HG02938 (cell line): ENCODE data around the gene BCS1L.

ENCODE experiments used
- ATAC-seq: cut with Tn5 transposase; IDR thresholded peaks from one replicate; pipeline ENCODE4 v1.9.1; 2021; ENCODE audit warnings: mild to moderate bottlenecking, moderate library complexity; ENCODE audit not compliant: unreplicated experiment

Gene BCS1L

GRCh38 chr2:218711550-218711929, 52.1 kb downstream of the BCS1L start:
- ATAC-seq: no peak
